CD4-positive, CD25-positive, alpha-beta regulatory T cell (primary cell): ENCODE measurements around the gene TAF1C. TPM values are rescaled to one million over a fixed set of nuclear protein-coding genes. Genes with fewer than 3 reads are reported as not detected.

Experiments used
- ATAC-seq, 2 donors: fragments of 150-1000 bp; cut with Tn5 transposase; one replicate each; pipeline ENCODE4 v1.10.0; 2021; ENCODE audit warnings: low read depth in 2 of 2, moderate number of reproducible peaks in 2 of 2, moderate library complexity in 1 of 2
- DNase-seq, 3 donors: peaks; one replicate each; pipeline versions ENCODE4 v3.0.0 to v3.0.0-alpha.2; 2012 to 2022; ENCODE audit warnings: mixed read lengths in 1 of 3
- H3K27ac ChIP-seq: one replicate; pipeline ENCODE4 v1.7.0; 2013; ENCODE audit warnings: mild to moderate bottlenecking, low read length; ENCODE audit not compliant: insufficient read depth, poor library complexity, severe bottlenecking
- H3K27me3 ChIP-seq: one replicate; pipeline ENCODE4 v1.7.0; 2013; ENCODE audit warnings: low read length; ENCODE audit not compliant: control insufficient read depth, insufficient read depth
- H3K36me3 ChIP-seq: one replicate; pipeline ENCODE4 v1.7.0; 2013; ENCODE audit warnings: mild to moderate bottlenecking, low read length, moderate library complexity; ENCODE audit not compliant: control insufficient read depth, insufficient read depth
- H3K4me1 ChIP-seq: 2 replicates; pipeline ENCODE4 v1.7.0; 2013; ENCODE audit warnings: mild to moderate bottlenecking, low read length; ENCODE audit not compliant: insufficient read depth, control insufficient read depth, poor library complexity, severe bottlenecking
- H3K4me3 ChIP-seq: one replicate; pipeline ENCODE4 v1.7.0; 2013; ENCODE audit warnings: low read depth, mild to moderate bottlenecking, low read length, moderate library complexity
- H3K9me3 ChIP-seq, 2 experiments: 1 replicate in 1 of 2; 2 replicates in 1 of 2; pipeline ENCODE4 v1.7.0; 2013; ENCODE audit warnings: low read length in 2 of 2, mild to moderate bottlenecking in 1 of 2, moderate library complexity in 1 of 2; ENCODE audit not compliant: control insufficient read depth in 2 of 2
- H3K27ac Mint-ChIP-seq, 3 donors: one replicate each; pipeline ENCODE4 v1.8.0; 2020 to 2022; ENCODE audit warnings: mild to moderate bottlenecking in 3 of 3, mixed read lengths in 3 of 3, moderate library complexity in 2 of 3
- H3K27me3 Mint-ChIP-seq: one replicate; pipeline ENCODE4 v1.8.0; 2022; ENCODE audit warnings: mild to moderate bottlenecking, mixed read lengths
- H3K36me3 Mint-ChIP-seq: one replicate; pipeline ENCODE4 v1.8.0; 2020; ENCODE audit warnings: mixed read lengths
- H3K4me1 Mint-ChIP-seq, 4 donors: one replicate each; pipeline ENCODE4 v1.8.0; 2020 to 2022; ENCODE audit warnings: mixed read lengths in 4 of 4, mild to moderate bottlenecking in 1 of 4
- H3K4me3 Mint-ChIP-seq, 4 donors: one replicate each; pipeline ENCODE4 v1.8.0; 2020 to 2022; ENCODE audit warnings: mild to moderate bottlenecking in 4 of 4, mixed read lengths in 4 of 4, moderate library complexity in 3 of 4
- H3K9me3 Mint-ChIP-seq, 7 donors: one replicate each; pipeline ENCODE4 v1.8.0; 2020 to 2022; ENCODE audit warnings: mixed read lengths in 7 of 7, mild to moderate bottlenecking in 3 of 7, moderate library complexity in 2 of 7
- polyA plus RNA-seq, 4 donors: library from polyadenylated mRNA; unstranded; fragments of 300-500 nt; fragmentation: Illumina TruSeq; gene quantifications; one replicate each; pipeline ENCODE4 v1.2.3, GENCODE V29; 2021
- total RNA-seq: library from RNA; stranded (reverse); gene quantifications from one replicate; pipeline ENCODE4 v1.2.3, GENCODE V29; 2022

Gene TAF1C
- total RNA-seq (90.6 TPM), polyA plus RNA-seq (1 to 10 TPM; 6.3 to 8.6 (median 7.2) TPM)

- Histone ChIP-seq H3K9me3 (no peaks in the 10 kb centered on the region), H3K4me1 (peaks cover 15% of the 10 kb centered on the region), H3K4me3 (peak within 1 kb of the TSS; percentile 80), H3K27me3 (no peaks in the 10 kb centered on the region), H3K36me3 (peaks cover 17% of the 10 kb centered on the region), H3K27ac (peak within 1 kb of the TSS; percentile 80)
- DNase-seq (peak; percentile 81 to 96 (median 87)), ATAC-seq (peak; percentile 93 to 94)
- H3K27ac Mint-ChIP-seq, result peak within 1 kb of the TSS; percentile 56 to 96 (median 94)
- peaks cover 0 to 31% (median 17%) of the 10 kb centered on the region in 4 donors for H3K4me1 Mint-ChIP-seq
- peaks cover 4% of the 10 kb centered on the region for H3K27me3 Mint-ChIP-seq
- H3K9me3 Mint-ChIP-seq, result no peaks in the 10 kb centered on the region
- peaks cover 11% of the 10 kb centered on the region for H3K36me3 Mint-ChIP-seq
- peak within 1 kb of the TSS; percentile 94 to 99 (median 96) for H3K4me3 Mint-ChIP-seq
Observed at GRCh38 chr16:84186685-84187437, at the start of gene TAF1C. Gene TAF1C, minus strand, starts transcription at chr16:84187057. Its CDS starts 2,069 bp downstream, at chr16:84184988.

DNA sequence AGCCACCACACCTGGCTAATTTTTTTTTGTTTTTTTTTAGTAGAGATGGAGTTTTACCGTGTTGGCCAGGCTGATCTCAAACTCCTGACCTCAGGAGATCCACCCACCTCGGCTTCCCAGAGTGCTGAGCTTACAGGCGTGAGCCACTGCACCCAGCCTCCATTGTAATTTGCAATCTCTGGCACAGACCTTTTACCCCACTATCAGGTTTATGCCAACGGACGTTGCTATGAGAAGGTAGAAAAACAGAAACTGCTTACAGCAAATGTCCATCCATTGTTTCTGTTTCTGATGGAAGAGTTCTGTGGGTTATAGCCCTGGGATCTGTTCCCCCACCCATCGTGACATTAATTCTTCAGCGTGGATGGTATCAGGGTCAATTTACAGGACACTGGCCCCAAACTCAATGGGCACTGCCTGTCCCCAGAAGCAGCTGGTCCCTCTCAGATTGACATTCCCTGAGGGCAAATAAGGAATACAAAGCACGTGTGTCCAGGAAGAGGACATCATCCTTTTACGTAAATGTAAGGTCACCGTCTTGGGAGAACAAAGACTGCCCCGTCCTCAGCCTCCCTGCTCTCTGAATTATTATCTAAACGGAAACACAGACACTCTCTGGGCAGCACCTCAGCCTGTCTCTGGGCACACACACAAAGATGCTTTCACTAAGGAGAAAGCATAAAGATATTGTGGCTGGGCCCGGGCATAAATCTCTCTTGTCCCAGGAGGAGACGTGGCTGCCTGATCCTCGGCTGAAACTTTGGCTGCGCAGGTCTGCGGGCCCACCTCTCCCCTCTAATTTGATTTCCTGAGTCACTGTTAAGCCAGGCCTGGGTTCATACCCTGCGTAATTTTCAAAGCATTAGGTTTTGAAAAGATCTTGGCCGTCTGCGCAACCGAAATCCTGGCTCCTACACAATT is 47.7 kb upstream of the TAF1C start:
- Histone ChIP-seq H3K27ac (no peak overlapping the region), H3K9me3 (no peaks in the 10 kb centered on the region), H3K27me3 (no peaks in the 10 kb centered on the region), H3K4me3 (no peak overlapping the region), H3K4me1 (no peaks in the 10 kb centered on the region), H3K36me3 (no peaks in the 10 kb centered on the region)
- ATAC-seq, result no peak
- no peak overlapping the region for H3K27ac Mint-ChIP-seq
- peaks cover 17% of the 10 kb centered on the region for H3K27me3 Mint-ChIP-seq
- no peaks in the 10 kb centered on the region for H3K36me3 Mint-ChIP-seq
- H3K4me3 Mint-ChIP-seq, result no peak overlapping the region
- H3K4me1 Mint-ChIP-seq, result no peaks in the 10 kb centered on the region
- DNase-seq, result no peak
- H3K9me3 Mint-ChIP-seq, result peaks cover 0 to 1% (median 0%) of the 10 kb centered on the region in 7 donors

GRCh38 chr16:84233748-84234147 is 46.9 kb upstream of the TAF1C start:
- Histone ChIP-seq H3K4me3 (no peak overlapping the region), H3K27me3 (no peaks in the 10 kb centered on the region), H3K4me1 (no peaks in the 10 kb centered on the region), H3K36me3 (no peaks in the 10 kb centered on the region), H3K9me3 (no peaks in the 10 kb centered on the region), H3K27ac (no peak overlapping the region)
- DNase-seq (no peak), ATAC-seq (no peak)
- Mint-ChIP-seq H3K4me3 (no peak overlapping the region), H3K27me3 (peaks cover 17% of the 10 kb centered on the region), H3K4me1 (no peaks in the 10 kb centered on the region), H3K27ac (no peak overlapping the region), H3K36me3 (no peaks in the 10 kb centered on the region), H3K9me3 (peaks cover 0 to 1% (median 0%) of the 10 kb centered on the region in 7 donors)

DNA sequence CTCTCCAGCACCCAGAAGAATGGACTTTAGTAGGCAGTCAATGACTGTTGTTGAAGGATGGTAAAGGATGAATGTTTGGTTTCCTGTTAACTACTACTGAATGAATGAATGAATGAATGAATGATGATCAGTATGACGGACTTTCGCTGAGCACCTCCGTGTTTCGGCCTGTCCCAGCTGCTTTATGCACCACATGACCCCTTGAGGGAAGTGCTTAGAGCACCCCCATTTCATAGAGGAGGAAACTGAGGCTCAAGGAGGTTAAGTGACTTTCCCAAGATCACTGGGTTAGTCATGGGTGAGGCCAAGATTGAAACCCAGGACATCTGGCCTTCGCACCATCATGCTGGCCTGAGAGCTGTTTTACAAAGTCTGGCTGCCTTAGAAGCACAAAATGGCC is 46.1 kb upstream of the TAF1C start:
- DNase-seq (no peak), ATAC-seq (no peak)
- Mint-ChIP-seq H3K36me3 (no peaks in the 10 kb centered on the region), H3K4me1 (no peaks in the 10 kb centered on the region), H3K27me3 (peaks cover 22% of the 10 kb centered on the region), H3K27ac (no peak overlapping the region), H3K4me3 (no peak overlapping the region), H3K9me3 (peaks cover 0 to 1% (median 0%) of the 10 kb centered on the region in 7 donors)
- no peaks in the 10 kb centered on the region for H3K36me3 ChIP-seq
- no peaks in the 10 kb centered on the region for H3K27me3 ChIP-seq
- no peaks in the 10 kb centered on the region for H3K9me3 ChIP-seq
- H3K4me1 ChIP-seq, result no peaks in the 10 kb centered on the region
- no peak overlapping the region for H3K27ac ChIP-seq
- H3K4me3 ChIP-seq, result no peak overlapping the region

- no peaks in the 10 kb centered on the region for H3K9me3 ChIP-seq
- no peak overlapping the region for H3K27ac Mint-ChIP-seq
- no peak for DNase-seq
- no peak overlapping the region for H3K4me3 ChIP-seq
- ATAC-seq, result no peak
- peaks cover 23% of the 10 kb centered on the region for H3K27me3 Mint-ChIP-seq
- H3K4me1 Mint-ChIP-seq, result no peaks in the 10 kb centered on the region
- H3K9me3 Mint-ChIP-seq, result no peaks in the 10 kb centered on the region
- H3K36me3 ChIP-seq, result no peaks in the 10 kb centered on the region
- no peaks in the 10 kb centered on the region for H3K4me1 ChIP-seq
- no peak overlapping the region for H3K27ac ChIP-seq
- H3K36me3 Mint-ChIP-seq, result no peaks in the 10 kb centered on the region
- H3K27me3 ChIP-seq, result no peaks in the 10 kb centered on the region
- no peak overlapping the region for H3K4me3 Mint-ChIP-seq
Observed at GRCh38 chr16:84232060-84232459, 45.2 kb upstream of the TAF1C start.

GRCh38 chr16:84229471-84229870 is 42.6 kb upstream of the TAF1C start:
- ATAC-seq, result peak in 1 of 2 donors; percentile 14
- no peak for DNase-seq
- H3K27me3 ChIP-seq, result no peaks in the 10 kb centered on the region
- H3K27ac ChIP-seq, result no peak overlapping the region
- no peak overlapping the region for H3K27ac Mint-ChIP-seq
- H3K9me3 Mint-ChIP-seq, result no peaks in the 10 kb centered on the region
- H3K36me3 ChIP-seq, result no peaks in the 10 kb centered on the region
- no peaks in the 10 kb centered on the region for H3K4me1 ChIP-seq
- no peaks in the 10 kb centered on the region for H3K9me3 ChIP-seq
- peaks cover 23% of the 10 kb centered on the region for H3K27me3 Mint-ChIP-seq
- no peak overlapping the region for H3K4me3 Mint-ChIP-seq
- H3K4me3 ChIP-seq, result no peak overlapping the region
- no peaks in the 10 kb centered on the region for H3K4me1 Mint-ChIP-seq
- H3K36me3 Mint-ChIP-seq, result no peaks in the 10 kb centered on the region

DNA sequence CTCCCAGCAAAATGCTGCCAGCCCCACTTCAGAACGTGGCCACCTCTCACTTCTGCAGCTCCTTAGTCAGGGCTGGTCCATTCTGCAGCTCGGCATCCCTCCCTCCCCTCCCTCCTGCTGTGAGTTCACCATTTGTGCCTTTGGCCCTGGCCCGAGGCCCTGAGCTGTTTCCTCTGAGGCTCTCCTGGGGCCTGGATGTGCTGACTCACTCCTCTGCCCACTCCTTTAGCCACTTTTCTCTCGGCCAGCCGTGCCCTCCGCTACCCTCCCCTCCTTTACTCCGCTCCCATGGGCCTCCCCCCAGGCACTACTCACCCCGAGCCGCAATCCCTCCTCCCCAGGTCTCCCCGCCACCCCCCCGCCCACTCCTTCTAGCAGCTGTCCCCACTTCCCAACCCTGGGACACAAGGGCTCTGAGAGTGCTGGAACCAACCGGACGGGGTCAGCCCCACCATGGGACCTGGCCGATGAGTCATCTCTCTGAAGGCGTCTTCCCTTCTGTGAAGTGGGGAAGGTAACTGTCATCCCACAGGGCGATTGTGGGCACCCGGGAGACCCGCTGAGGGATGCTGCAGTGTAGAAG is 41.5 kb upstream of the TAF1C start:
- Mint-ChIP-seq H3K4me3 (no peak overlapping the region), H3K4me1 (no peaks in the 10 kb centered on the region), H3K27ac (no peak overlapping the region), H3K27me3 (peaks cover 16% of the 10 kb centered on the region), H3K36me3 (no peaks in the 10 kb centered on the region), H3K9me3 (no peaks in the 10 kb centered on the region)
- ATAC-seq (no peak), DNase-seq (no peak)
- Histone ChIP-seq H3K27ac (no peak overlapping the region), H3K36me3 (no peaks in the 10 kb centered on the region), H3K4me1 (no peaks in the 10 kb centered on the region), H3K4me3 (no peak overlapping the region), H3K27me3 (no peaks in the 10 kb centered on the region), H3K9me3 (no peaks in the 10 kb centered on the region)
